ENCODE measurements around the gene BACH2. TPM values are rescaled to one million over a fixed set of nuclear protein-coding genes. Genes with fewer than 3 reads are reported as not detected.
A peak's percentile ranks its signal among the peaks of the same experiment; 100 is the strongest.

The BACH2 gene
- total RNA-seq, 1 experiment from 2014 or later: 3.3 TPM

- ATAC-seq: no peak
- no peak for TF ChIP-seq FOSL1 (IDR thresholded peaks at IDR 0.05; ENCODE audit: low read depth)
- no peak for TF ChIP-seq EZH2 (IDR thresholded peaks at IDR 0.05)
- no peak for TF ChIP-seq EZH2phosphoT487 (IDR thresholded peaks at IDR 0.05; ENCODE audit: borderline replicate concordance)
- no peak for TF ChIP-seq SIN3A (IDR thresholded peaks at IDR 0.05; ENCODE audit: low read depth)
- peak; percentile 45; the same call in 1 of the 2 replicates for TF ChIP-seq CBX3 (IDR thresholded peaks at IDR 0.05; ENCODE audit: low read depth)
- TF ChIP-seq RAD21 (IDR thresholded peaks at IDR 0.05; ENCODE audit: low read depth): no peak
- H2AFZ ChIP-seq (ENCODE audit: low read depth, low read length, poor library complexity, severe bottlenecking): no peak overlapping the region
These were observed 98.7 kb downstream of the BACH2 start for GRCh38 chr6:90197854-90198496.

DNA sequence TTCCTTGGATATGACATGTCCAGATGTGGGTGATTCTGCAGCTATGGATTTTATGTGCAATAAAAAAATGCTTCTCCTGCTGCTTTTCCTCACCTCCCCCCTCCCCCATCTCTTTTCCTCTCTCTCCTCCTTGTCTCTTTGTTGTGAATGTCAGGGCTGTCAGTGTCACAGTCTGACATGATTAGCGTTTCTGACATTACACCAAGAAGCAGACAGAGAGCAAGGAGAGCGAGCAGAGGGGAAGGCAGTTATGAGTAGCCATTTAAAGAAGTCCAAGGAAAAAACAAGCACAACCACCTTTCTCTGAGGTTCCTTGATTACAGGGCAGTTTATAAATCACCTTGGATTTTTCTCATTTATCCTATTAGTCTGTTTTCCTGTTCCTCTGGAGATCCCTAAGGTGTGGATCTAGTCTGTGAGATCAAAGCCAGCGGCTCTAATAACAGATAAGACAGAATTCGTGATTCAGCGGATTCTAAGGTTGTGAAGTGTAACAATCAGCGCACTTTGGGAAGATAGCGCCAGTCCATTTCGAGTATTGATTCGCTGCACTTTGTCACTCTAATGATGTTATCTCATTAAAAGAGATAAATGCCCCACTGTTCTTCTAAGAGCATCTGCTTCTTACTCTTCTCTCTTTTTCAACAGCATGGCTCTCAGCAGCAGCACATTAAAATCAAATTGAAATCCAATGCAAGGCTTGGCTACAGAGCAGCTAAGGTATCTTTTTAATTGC is 101.4 kb downstream of the BACH2 start:
- Histone ChIP-seq H3K27me3 (ENCODE audit: insufficient read depth, low read length) (no peaks in the 10 kb centered on the region), H3K79me2 (ENCODE audit: insufficient read depth, low read length) (no peaks in the 10 kb centered on the region), H3K4me1 (ENCODE audit: control insufficient read depth in 1 of 2, insufficient read depth in 2 of 2, low read length in 2 of 2) (peaks cover 0 to 14% of the 10 kb centered on the region in 2 experiments; a peak in 2 of 4 replicates), H3K27ac (ENCODE audit: low read depth, low read length) (no peak overlapping the region), H4K20me1 (ENCODE audit: insufficient read depth) (no peaks in the 10 kb centered on the region), H3K4me2 (ENCODE audit: low read length) (no peak overlapping the region), H3K9ac (ENCODE audit: low read length) (no peak overlapping the region), H2AFZ (ENCODE audit: low read depth, low read length, poor library complexity, severe bottlenecking) (no peak overlapping the region), H3K36me3 (ENCODE audit: control insufficient read depth in 1 of 2, insufficient read depth in 2 of 2, low read length in 2 of 2) (no peaks in the 10 kb centered on the region), H3K9me3 (ENCODE audit: control insufficient read depth in 1 of 2, insufficient read depth in 1 of 2, low read depth in 1 of 2, low read length in 2 of 2) (peaks cover 0 to 5% of the 10 kb centered on the region in 2 experiments; a peak in 1 of 4 replicates), H3K9me2 (ENCODE audit: insufficient read depth) (no peaks in the 10 kb centered on the region), H3K4me3 (replicated peaks in 1 of 2; ENCODE audit: low read depth in 1 of 2, low read length in 2 of 2) (no peak overlapping the region)
- ATAC-seq: no peak
- POLR2A ChIA-PET: no interaction called here
- RAD21 ChIA-PET (ENCODE audit: low non-redundant PET in 1 of 2, low total read pairs in 2 of 2, uncharacterized antibody in 2 of 2, unreplicated experiment in 2 of 2): no interaction called here
- TF ChIP-seq CTCF (IDR thresholded peaks at IDR 0.05 in 2 of 3, conservative IDR thresholded peaks at IDR 0.05 in 1 of 3; ENCODE audit: borderline replicate concordance in 1 of 3, insufficient read depth in 1 of 3, low read depth in 2 of 3, low read length in 2 of 3): no peak
- no peak for TF ChIP-seq ELF1 (IDR thresholded peaks at IDR 0.05; ENCODE audit: borderline replicate concordance, low read depth)
- TF ChIP-seq EZH2 (IDR thresholded peaks at IDR 0.05): no peak
- no peak for TF ChIP-seq TCF7L2 (IDR thresholded peaks at IDR 0.05; ENCODE audit: borderline replicate concordance, extremely low read depth, insufficient read depth, insufficient read length)
- no peak for TF ChIP-seq ATF3 (IDR thresholded peaks at IDR 0.05)
- TF ChIP-seq ZNF274 (IDR thresholded peaks at IDR 0.05; ENCODE audit: low read depth, low read length): no peak
- TF ChIP-seq SIN3A (IDR thresholded peaks at IDR 0.05; ENCODE audit: low read depth): no peak
- no peak for TF ChIP-seq POLR2AphosphoS5 (IDR thresholded peaks at IDR 0.05; ENCODE audit: low read depth, low read length)
- no peak for TF ChIP-seq RAD21 (IDR thresholded peaks at IDR 0.05; ENCODE audit: low read depth)
- TF ChIP-seq CEBPB (IDR thresholded peaks at IDR 0.05; ENCODE audit: low read depth): no peak
- TF ChIP-seq FOSL1 (IDR thresholded peaks at IDR 0.05; ENCODE audit: low read depth): no peak
- no peak for TF ChIP-seq EGR1 (IDR thresholded peaks at IDR 0.05; ENCODE audit: low read depth)
- no peak for TF ChIP-seq YY1 (IDR thresholded peaks at IDR 0.05; ENCODE audit: extremely low read depth, insufficient replicate concordance, low read depth, low read length)
- no peak for TF ChIP-seq SP1 (IDR thresholded peaks at IDR 0.05; ENCODE audit: low read depth)
- no peak for TF ChIP-seq POLR2A (IDR thresholded peaks at IDR 0.05; ENCODE audit: borderline replicate concordance, extremely low read depth, insufficient read depth, insufficient read length)
- no peak for TF ChIP-seq SRF (IDR thresholded peaks at IDR 0.05; ENCODE audit: low read depth)
- no peak for DNase-seq (ENCODE audit: low read depth, low spot score)
- BruUV-seq (replicated peaks): no TSS peak
- intact Hi-C loops (cut with micrococcal nuclease): no loop called here
- CTCF ChIA-PET: no interaction called here

More at GRCh38 chr6:90197854-90198496, 98.7 kb downstream of the BACH2 start:
- no peak for DNase-seq (ENCODE audit: low read depth, low spot score)
- ChIA-PET RAD21 (ENCODE audit: low non-redundant PET in 1 of 2, low total read pairs in 2 of 2, uncharacterized antibody in 2 of 2, unreplicated experiment in 2 of 2) (no interaction called here), CTCF (no interaction called here), POLR2A (no interaction called here)
- no peaks in the 10 kb centered on the region for H3K9me2 ChIP-seq (ENCODE audit: insufficient read depth)
- no peaks in the 10 kb centered on the region for H4K20me1 ChIP-seq (ENCODE audit: insufficient read depth)
- H3K4me3 ChIP-seq (replicated peaks in 1 of 2; ENCODE audit: low read depth in 1 of 2, low read length in 2 of 2): no peak overlapping the region
- no peak overlapping the region for H3K4me2 ChIP-seq (ENCODE audit: low read length)
- peaks cover 0 to 14% of the 10 kb centered on the region in 2 experiments; a peak in 2 of 4 replicates for H3K4me1 ChIP-seq (ENCODE audit: control insufficient read depth in 1 of 2, insufficient read depth in 2 of 2, low read length in 2 of 2)
- H3K27me3 ChIP-seq (ENCODE audit: insufficient read depth, low read length): no peaks in the 10 kb centered on the region
- no peak overlapping the region for H3K9ac ChIP-seq (ENCODE audit: low read length)
- no peaks in the 10 kb centered on the region for H3K79me2 ChIP-seq (ENCODE audit: insufficient read depth, low read length)
- no TSS peak for BruUV-seq (replicated peaks)
- intact Hi-C loops (cut with micrococcal nuclease): no loop called here
- no peaks in the 10 kb centered on the region for H3K36me3 ChIP-seq (ENCODE audit: control insufficient read depth in 1 of 2, insufficient read depth in 2 of 2, low read length in 2 of 2)
- H3K9me3 ChIP-seq (ENCODE audit: control insufficient read depth in 1 of 2, insufficient read depth in 1 of 2, low read depth in 1 of 2, low read length in 2 of 2): peaks cover 0 to 5% of the 10 kb centered on the region in 2 experiments; a peak in 1 of 4 replicates
- H3K27ac ChIP-seq (ENCODE audit: low read depth, low read length): no peak overlapping the region

Data from HCT116 (cell line).